GM23248 (cell line): ENCODE results near the gene LZTS2.

Experiments used
- EZH2 ChIP-seq: fragments of 200-600 bp; sonication (generic); IDR thresholded peaks from 2 replicates; pipeline ENCODE4 v1.6.1; 2018; ENCODE audit warnings: antibody characterized with exemption, mild to moderate bottlenecking; ENCODE audit not compliant: insufficient read depth, poor library complexity, severe bottlenecking
- EZH2phosphoT487 ChIP-seq: fragments of 200-600 bp; sonication (generic); IDR thresholded peaks from 2 replicates; pipeline ENCODE4 v1.6.1; 2018; ENCODE audit warnings: antibody characterized with exemption, moderate library complexity, mild to moderate bottlenecking, low read depth; ENCODE audit not compliant: insufficient read depth

DNA sequence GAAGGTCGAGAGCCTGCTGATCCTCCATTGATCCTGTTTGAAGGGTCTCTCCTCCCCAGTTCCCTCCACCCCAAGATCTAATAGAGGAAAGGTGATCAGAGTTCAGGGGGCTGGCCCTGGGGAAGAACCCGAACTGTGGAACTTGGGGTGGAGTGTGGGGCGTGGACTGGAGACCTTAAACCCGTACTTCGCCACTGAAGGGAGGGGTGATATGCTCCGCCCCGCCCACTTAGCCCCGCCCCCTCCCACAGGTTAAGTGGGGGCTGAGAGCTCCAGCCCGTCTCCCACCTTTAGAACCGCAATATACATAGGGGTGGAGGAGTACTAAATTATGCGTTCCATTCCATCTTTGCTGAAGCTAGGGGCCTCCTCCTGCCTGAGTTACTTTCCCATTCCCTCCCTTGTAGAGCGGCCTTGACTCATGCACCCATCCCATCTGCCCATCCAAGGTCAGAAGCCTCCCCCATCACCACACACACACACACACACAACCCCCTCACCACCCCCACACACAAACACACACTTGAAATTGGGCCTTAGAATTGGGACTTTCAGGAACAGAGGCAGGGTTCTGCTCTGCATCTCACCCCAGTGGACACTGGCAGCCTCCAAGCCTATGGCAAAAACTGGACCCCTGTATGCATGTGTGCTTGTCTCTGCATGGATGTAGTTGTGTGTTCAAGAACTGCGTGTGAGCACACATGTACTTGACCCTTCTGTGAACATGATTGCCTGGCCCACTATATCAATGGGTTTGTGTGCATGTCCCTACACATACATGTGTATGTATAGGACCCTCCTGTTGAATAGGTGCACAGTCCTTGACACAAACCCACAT is 29.3 kb upstream of the LZTS2 start:
- no peak for TF ChIP-seq EZH2phosphoT487
- TF ChIP-seq EZH2, result no peak
